Lower leg skin (tissue), 4 donors: Measurements from ENCODE around the gene BLOC1S6. TPM values are rescaled to one million over a fixed set of nuclear protein-coding genes. Genes with fewer than 3 reads are reported as not detected.
"Not testable (repeated sequence)": the region's sequence is repeated elsewhere in the genome, so short reads cannot be mapped to it uniquely, and the experiment has no call there.

ENCODE experiments used
- DNase-seq, 2 donors: peaks; one replicate each; pipeline ENCODE4 v3.0.0-alpha.2; 2019; ENCODE audit warnings: low spot score in 2 of 2
- H3K4me3 ChIP-seq: fragments of 200-600 bp; sonication (generic); 2 replicates; pipeline ENCODE4 v1.5.1; 2017; ENCODE audit warnings: mild to moderate bottlenecking, low read depth; ENCODE audit not compliant: poor library complexity, severe bottlenecking
- POLR2A ChIP-seq, 2 donors: fragments of 450-650 bp; IDR thresholded peaks; one replicate each; pipeline ENCODE4 v1.6.1; 2016 to 2017; ENCODE audit warnings: antibody characterized with exemption in 2 of 2, mild to moderate bottlenecking in 1 of 2, moderate library complexity in 1 of 2
- WGBS, 2 donors: methylation state at CpG; one replicate each; pipeline ENCODE4 v1.1.5; 2018; 5-methylcytosine and 5-hydroxymethylcytosine counted together
- intact Hi-C: fragments of 100-400 bp; cut with DNase I; formaldehyde crosslinking; loops from one replicate; pipeline ENCODE4 v1.15.0; 2023; ENCODE audit warnings: low total_unique reads
- total RNA-seq, 4 donors: library from RNA; depleted of rRNA; stranded (reverse); fragments of >200 nt; gene quantifications; one replicate each; pipeline ENCODE4 v1.1.0, GENCODE V29; 2016
- TF ChIP-seq, protein P1 (sequence below), 3 donors: fragments of 450-650 bp; IDR thresholded peaks; one replicate each; pipeline ENCODE4 v1.5.1; 2016; ENCODE audit warnings: antibody characterized with exemption in 3 of 3, mild to moderate bottlenecking in 3 of 3, moderate library complexity in 2 of 3

Gene BLOC1S6
- total RNA-seq, 4 donors from 2014 or later, result 24.5 to 32.0 (median 27.0) TPM

- intact Hi-C loops, result no loop called here
- no peak overlapping the region for H3K4me3 ChIP-seq
- no peak for DNase-seq
- no peak for TF ChIP-seq POLR2A (IDR thresholded peaks at IDR 0.05)
- TF ChIP-seq, protein P1, sequence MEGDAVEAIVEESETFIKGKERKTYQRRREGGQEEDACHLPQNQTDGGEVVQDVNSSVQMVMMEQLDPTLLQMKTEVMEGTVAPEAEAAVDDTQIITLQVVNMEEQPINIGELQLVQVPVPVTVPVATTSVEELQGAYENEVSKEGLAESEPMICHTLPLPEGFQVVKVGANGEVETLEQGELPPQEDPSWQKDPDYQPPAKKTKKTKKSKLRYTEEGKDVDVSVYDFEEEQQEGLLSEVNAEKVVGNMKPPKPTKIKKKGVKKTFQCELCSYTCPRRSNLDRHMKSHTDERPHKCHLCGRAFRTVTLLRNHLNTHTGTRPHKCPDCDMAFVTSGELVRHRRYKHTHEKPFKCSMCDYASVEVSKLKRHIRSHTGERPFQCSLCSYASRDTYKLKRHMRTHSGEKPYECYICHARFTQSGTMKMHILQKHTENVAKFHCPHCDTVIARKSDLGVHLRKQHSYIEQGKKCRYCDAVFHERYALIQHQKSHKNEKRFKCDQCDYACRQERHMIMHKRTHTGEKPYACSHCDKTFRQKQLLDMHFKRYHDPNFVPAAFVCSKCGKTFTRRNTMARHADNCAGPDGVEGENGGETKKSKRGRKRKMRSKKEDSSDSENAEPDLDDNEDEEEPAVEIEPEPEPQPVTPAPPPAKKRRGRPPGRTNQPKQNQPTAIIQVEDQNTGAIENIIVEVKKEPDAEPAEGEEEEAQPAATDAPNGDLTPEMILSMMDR (IDR thresholded peaks at IDR 0.05), result no peak
- 54 to 69% methylated on average over 4 of the region's 4 CpGs for WGBS, 2 donors
These were observed 61.5 kb downstream of the BLOC1S6 start for GRCh38 chr15:45648521-45649200.

- intact Hi-C loops, DNase-seq, H3K4me3 ChIP-seq: not testable (repeated sequence)
- WGBS, 2 donors, result 90% methylated on average over 11 of the region's 11 CpGs
These were observed 62.8 kb downstream of the BLOC1S6 start for GRCh38 chr15:45650007-45650406.

GRCh38 chr15:45650889-45651525 is 63.8 kb downstream of the BLOC1S6 start:
- intact Hi-C loops, result no loop called here
- DNase-seq, result no peak
- TF ChIP-seq, protein P1 (IDR thresholded peaks at IDR 0.05), result no peak
- no peak for TF ChIP-seq POLR2A (IDR thresholded peaks at IDR 0.05)
- no peak overlapping the region for H3K4me3 ChIP-seq
- WGBS, 2 donors, result 95 to 98% methylated on average over 16 to 20 of the region's 35 CpGs

- intact Hi-C loops, result no loop called here
- 64 to 75% methylated on average over 3 of the region's 3 CpGs for WGBS, 2 donors
- no peak for DNase-seq
These were observed 66.7 kb downstream of the BLOC1S6 start for GRCh38 chr15:45653702-45654424.

GRCh38 chr15:45654749-45655148 is 67.6 kb downstream of the BLOC1S6 start:
- intact Hi-C loops, result no loop called here
- no peak for DNase-seq
- H3K4me3 ChIP-seq, result no peak overlapping the region
- 79 to 85% methylated on average over 6 of the region's 6 CpGs for WGBS, 2 donors
- TF ChIP-seq POLR2A (IDR thresholded peaks at IDR 0.05), result no peak
- TF ChIP-seq, protein P1 (IDR thresholded peaks at IDR 0.05), result no peak

More at GRCh38 chr15:45653702-45654424, 66.7 kb downstream of the BLOC1S6 start:
- H3K4me3 ChIP-seq, result no peak overlapping the region
- TF ChIP-seq POLR2A (IDR thresholded peaks at IDR 0.05), result no peak

GRCh38 chr15:45657254-45657653 is 70.1 kb downstream of the BLOC1S6 start:
- no peak overlapping the region for H3K4me3 ChIP-seq
- 95 to 98% methylated on average over 2 of the region's 2 CpGs for WGBS, 2 donors
- DNase-seq, result no peak
- TF ChIP-seq, protein P1 (IDR thresholded peaks at IDR 0.05), result no peak
- no peak for TF ChIP-seq POLR2A (IDR thresholded peaks at IDR 0.05)
- intact Hi-C loops, result no loop called here
